ENCODE results near the gene PAPLN. TPM values are rescaled to one million over a fixed set of nuclear protein-coding genes. Genes with fewer than 3 reads are reported as not detected.

The PAPLN gene
- total RNA-seq, 1 experiment from 2014 or later, result 3.0 TPM

DNA sequence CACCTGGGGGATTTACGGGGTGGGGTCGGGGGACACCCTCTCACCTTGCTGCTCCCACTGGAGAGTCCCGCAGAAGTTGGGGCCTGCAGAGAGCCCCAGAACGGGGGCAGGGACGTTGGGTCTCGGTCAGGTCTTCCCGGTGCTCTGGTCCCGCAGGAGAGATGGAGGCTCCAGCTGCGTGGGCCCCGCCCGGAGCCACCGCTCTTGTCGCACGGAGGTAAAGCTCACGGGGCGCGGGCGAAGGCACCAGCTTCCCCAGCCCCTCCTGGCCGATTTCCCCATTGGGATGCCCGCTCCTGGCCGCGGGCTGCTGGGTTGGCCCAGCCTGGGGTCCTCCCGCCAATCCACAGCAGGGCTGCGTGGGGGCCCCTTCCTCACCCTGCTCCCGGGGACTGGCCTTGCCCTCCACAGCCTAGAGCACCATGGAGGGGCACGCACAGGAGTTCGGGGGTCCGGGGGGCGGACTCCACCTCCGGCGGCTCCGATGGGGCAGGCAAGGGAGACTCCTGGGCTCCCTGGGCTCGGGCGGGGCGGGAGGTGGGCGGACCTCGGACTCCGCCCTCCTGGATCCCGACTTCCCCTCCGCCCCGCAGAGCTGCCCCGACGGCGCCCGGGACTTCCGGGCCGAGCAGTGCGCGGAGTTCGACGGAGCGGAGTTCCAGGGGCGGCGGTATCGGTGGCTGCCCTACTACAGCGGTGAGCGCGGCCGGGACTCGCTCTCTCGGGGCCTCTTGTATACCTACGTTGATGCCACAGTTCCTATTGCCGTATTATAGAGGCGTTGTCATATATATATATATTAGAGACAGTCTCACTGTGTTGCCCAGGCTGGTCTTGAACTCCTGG is 8.4 kb downstream of the PAPLN start:
- H3K27me3 Mint-ChIP-seq (ENCODE audit: insufficient read depth, unreplicated experiment), result no peaks in the 10 kb centered on the region
- no TSS peak for BruUV-seq (replicated peaks)
- H3K4me3 ChIP-seq (ENCODE audit: low read depth, low read length), result no peak overlapping the region

DNA sequence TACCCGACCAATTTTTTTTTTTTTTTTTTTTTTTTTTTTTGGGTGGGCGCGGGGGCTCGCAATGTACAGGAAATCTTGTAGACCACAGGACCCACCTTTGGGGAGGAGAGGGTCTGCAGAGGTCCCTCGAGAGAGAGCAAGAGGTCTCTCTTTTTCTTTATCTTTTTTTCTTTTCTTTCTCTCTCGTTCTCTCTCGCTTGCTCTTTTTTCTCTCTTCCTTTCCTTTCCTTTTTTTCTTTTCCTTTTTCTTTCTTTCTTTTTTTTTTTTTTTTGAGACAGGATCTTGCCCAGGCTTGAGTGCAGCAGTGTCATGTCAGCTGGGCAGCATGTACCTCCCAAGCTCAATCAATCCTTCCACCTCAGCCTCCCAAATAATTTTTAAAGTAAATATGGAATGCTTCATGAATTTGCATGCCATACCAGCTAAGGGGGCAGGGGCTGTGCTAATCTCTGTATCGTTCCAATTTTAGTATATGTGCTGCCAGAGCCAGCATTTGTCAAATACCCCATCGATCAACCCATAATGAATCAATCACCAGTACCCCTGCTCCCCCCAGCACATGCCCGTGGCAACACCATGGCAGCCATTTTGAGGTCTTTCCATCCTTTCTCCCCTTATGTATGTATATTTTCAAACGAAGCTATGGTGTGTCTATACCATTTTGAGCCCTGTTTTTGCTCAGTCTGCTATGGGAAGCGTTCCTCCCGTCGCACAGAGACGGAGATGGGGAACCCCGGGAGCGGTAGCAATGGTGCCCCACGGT is 9.3 kb downstream of the PAPLN start:
- no peak for TF ChIP-seq CTCF (IDR thresholded peaks at IDR 0.05; ENCODE audit: insufficient read depth in 1 of 2, low read depth in 1 of 2, low read length in 1 of 2, severe bottlenecking in 1 of 2, unreplicated experiment in 1 of 2)
- no peak overlapping the region for H3K4me3 Mint-ChIP-seq (ENCODE audit: unreplicated experiment)

More for the DNA sequence above, 8.4 kb downstream of the PAPLN start:
- H3K36me3 Mint-ChIP-seq (ENCODE audit: insufficient read depth, unreplicated experiment), result no peaks in the 10 kb centered on the region
- Histone ChIP-seq H3K36me3 (ENCODE audit: control insufficient read depth, insufficient read depth, low read length) (no peaks in the 10 kb centered on the region), H3K9me3 (no peaks in the 10 kb centered on the region), H3K27me3 (replicated peaks; ENCODE audit: control insufficient read depth, insufficient read depth, low read length) (no peaks in the 10 kb centered on the region), H3K4me1 (no peaks in the 10 kb centered on the region)
- intact Hi-C loops (cut with micrococcal nuclease; ENCODE audit: unreplicated experiment), result no loop called here
- ChIA-PET CTCF (no interaction called here), POLR2A (no interaction called here)
- no peak overlapping the region for H3K27ac Mint-ChIP-seq (ENCODE audit: unreplicated experiment)
- no peak for TF ChIP-seq CTCF (IDR thresholded peaks at IDR 0.05; ENCODE audit: insufficient read depth in 1 of 2, low read depth in 1 of 2, low read length in 1 of 2, severe bottlenecking in 1 of 2, unreplicated experiment in 1 of 2)
- no peaks in the 10 kb centered on the region for H3K9me3 Mint-ChIP-seq (ENCODE audit: unreplicated experiment)
- DNase-seq, result no peak
- no peaks in the 10 kb centered on the region for H3K4me1 Mint-ChIP-seq (ENCODE audit: low read depth, unreplicated experiment)
- H3K4me3 Mint-ChIP-seq (ENCODE audit: unreplicated experiment), result no peak overlapping the region

DNA sequence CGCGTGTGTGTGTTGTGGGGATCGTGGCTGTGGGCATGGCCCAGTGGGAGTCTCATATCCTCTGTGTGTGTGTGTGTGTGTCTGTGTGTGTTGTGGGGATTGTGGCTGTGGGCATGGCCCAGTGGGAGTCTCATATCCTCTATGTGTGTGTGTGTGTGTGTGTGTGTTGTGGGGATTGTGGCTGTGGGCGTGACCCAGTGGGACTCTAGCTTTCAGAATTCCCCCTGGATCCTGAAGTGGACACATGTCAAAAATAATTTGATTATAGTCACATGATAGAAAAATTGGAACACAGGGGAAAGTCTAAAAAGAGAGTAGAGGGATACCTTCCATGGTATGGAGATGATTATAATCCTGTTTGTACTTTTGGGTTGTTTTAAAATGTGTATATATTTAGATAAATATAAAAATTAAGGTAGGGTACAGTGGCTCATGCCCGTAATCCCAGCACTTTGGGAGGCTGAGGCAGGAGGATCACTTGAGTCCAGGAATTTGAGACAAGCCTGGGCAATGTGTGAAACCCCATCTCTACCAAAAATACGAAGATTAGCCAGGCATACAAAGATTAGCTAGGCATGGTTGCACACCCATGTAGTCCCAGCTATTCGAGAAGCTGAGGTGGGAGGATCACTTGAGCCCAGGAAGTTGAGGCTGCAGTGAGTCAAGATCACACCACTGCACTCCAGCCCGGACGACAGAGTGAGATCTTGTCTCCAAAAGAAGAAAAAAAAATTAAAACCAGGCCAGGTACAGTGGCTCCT is 11.0 kb downstream of the PAPLN start:
- CTCF ChIA-PET, result no interaction called here

More for the DNA sequence above, 9.3 kb downstream of the PAPLN start:
- Mint-ChIP-seq H3K4me1 (ENCODE audit: low read depth, unreplicated experiment) (no peaks in the 10 kb centered on the region), H3K27me3 (ENCODE audit: insufficient read depth, unreplicated experiment) (no peaks in the 10 kb centered on the region), H3K27ac (ENCODE audit: unreplicated experiment) (no peak overlapping the region), H3K9me3 (ENCODE audit: unreplicated experiment) (no peaks in the 10 kb centered on the region), H3K36me3 (ENCODE audit: insufficient read depth, unreplicated experiment) (no peaks in the 10 kb centered on the region)
- Histone ChIP-seq H3K36me3 (ENCODE audit: control insufficient read depth, insufficient read depth, low read length) (no peaks in the 10 kb centered on the region), H3K9me3 (no peaks in the 10 kb centered on the region), H3K4me3 (ENCODE audit: low read depth, low read length) (no peak overlapping the region), H3K4me1 (no peaks in the 10 kb centered on the region), H3K27me3 (replicated peaks; ENCODE audit: control insufficient read depth, insufficient read depth, low read length) (no peaks in the 10 kb centered on the region)
- CTCF ChIA-PET, result no interaction called here
- intact Hi-C loops (cut with micrococcal nuclease; ENCODE audit: unreplicated experiment), result no loop called here
- BruUV-seq (replicated peaks), result no TSS peak
- DNase-seq, result no peak
- POLR2A ChIA-PET, result no interaction called here

More for the DNA sequence above, 11.0 kb downstream of the PAPLN start:
- Histone ChIP-seq H3K27me3 (replicated peaks; ENCODE audit: control insufficient read depth, insufficient read depth, low read length) (no peaks in the 10 kb centered on the region), H3K4me1 (no peaks in the 10 kb centered on the region), H3K9me3 (no peaks in the 10 kb centered on the region), H3K36me3 (ENCODE audit: control insufficient read depth, insufficient read depth, low read length) (no peaks in the 10 kb centered on the region), H3K4me3 (ENCODE audit: low read depth, low read length) (no peak overlapping the region)
- no peak for TF ChIP-seq CTCF (IDR thresholded peaks at IDR 0.05; ENCODE audit: insufficient read depth in 1 of 2, low read depth in 1 of 2, low read length in 1 of 2, severe bottlenecking in 1 of 2, unreplicated experiment in 1 of 2)
- no peak overlapping the region for H3K4me3 Mint-ChIP-seq (ENCODE audit: unreplicated experiment)
- intact Hi-C loops (cut with micrococcal nuclease; ENCODE audit: unreplicated experiment), result no loop called here
- POLR2A ChIA-PET, result no interaction called here
- no peaks in the 10 kb centered on the region for H3K9me3 Mint-ChIP-seq (ENCODE audit: unreplicated experiment)
- no peaks in the 10 kb centered on the region for H3K36me3 Mint-ChIP-seq (ENCODE audit: insufficient read depth, unreplicated experiment)
- BruUV-seq (replicated peaks), result no TSS peak
- H3K4me1 Mint-ChIP-seq (ENCODE audit: low read depth, unreplicated experiment), result no peaks in the 10 kb centered on the region
- H3K27ac Mint-ChIP-seq (ENCODE audit: unreplicated experiment), result no peak overlapping the region
- no peak for DNase-seq
- H3K27me3 Mint-ChIP-seq (ENCODE audit: insufficient read depth, unreplicated experiment), result no peaks in the 10 kb centered on the region
